Right lobe of liver (tissue), 6 donors: ENCODE measurements around the gene NR6A1. TPM values are rescaled to one million over a fixed set of nuclear protein-coding genes. Genes with fewer than 3 reads are reported as not detected.

Experiments
- ATAC-seq, 4 donors: fragments of 200-7000 bp; cut with Tn5 transposase; one replicate each; pipeline ENCODE4 v1.9.1; 2020; ENCODE audit warnings: mild to moderate bottlenecking in 4 of 4, moderate library complexity in 4 of 4
- DNase-seq, 3 donors: peaks; one replicate each; pipeline ENCODE4 v3.0.0-alpha.2; 2020
- H3K27ac ChIP-seq, 3 donors: fragments of 200-600 bp; one replicate each; pipeline ENCODE4 v1.8.0; 2022
- H3K27me3 ChIP-seq, 2 donors: fragments of 200-600 bp; one replicate each; pipeline ENCODE4 v1.8.0; 2022
- H3K36me3 ChIP-seq, 4 donors: fragments of 200-600 bp; sonication (generic) in 1 of 4; one replicate each; pipeline versions ENCODE4 v1.5.1 to v1.8.0; 2017 to 2022; ENCODE audit warnings: control low read depth in 1 of 4
- H3K4me1 ChIP-seq, 4 donors: fragments of 200-600 bp; sonication (generic) in 1 of 4; one replicate each; pipeline versions ENCODE4 v1.5.1 to v1.8.0; 2017 to 2022; ENCODE audit warnings: control low read depth in 1 of 4
- H3K4me3 ChIP-seq, 3 donors: fragments of 200-600 bp; one replicate each; pipeline ENCODE4 v1.8.0; 2022
- H3K9me3 ChIP-seq, 4 donors: fragments of 200-600 bp; sonication (generic) in 1 of 4; one replicate each; pipeline versions ENCODE4 v1.5.1 to v1.8.0; 2017 to 2022; ENCODE audit warnings: control low read depth in 1 of 4
- POLR2A ChIP-seq: fragments of 450-650 bp; IDR thresholded peaks from one replicate; pipeline ENCODE4 v1.6.1; 2017; ENCODE audit warnings: antibody characterized with exemption, mild to moderate bottlenecking
- WGBS: methylation state at CpG from one replicate; pipeline ENCODE4 v1.1.6; 2018; ENCODE audit warnings: low coverage, low lambda C conversion rate; ENCODE audit not compliant: insufficient coverage; ENCODE audit errors: missing lambda C conversion rate; 5-methylcytosine and 5-hydroxymethylcytosine counted together
- intact Hi-C, 2 donors: fragments of 100-400 bp; cut with DNase I; formaldehyde crosslinking; loops; one replicate each; pipeline versions ENCODE4 v1.11.2 to v1.14.1; 2022
- total RNA-seq, 6 experiments: library from RNA; depleted of rRNA in 2 of 6; stranded (reverse); fragments of >200 nt in 2 of 6; fragmentation: NEBNext Ultra II Directional in 3 of 6; extraction: Animal tissue kit (Norgen Biotek cat#: 25700) in 3 of 6; gene quantifications; one replicate each; pipeline versions ENCODE4 v1.1.0 to v1.2.4, GENCODE V29; 2016 to 2023
- TF ChIP-seq, protein P1 (sequence below), 4 donors: fragments of 200-600 bp in 3 of 4; fragments of 450-650 bp in 1 of 4; IDR thresholded peaks; one replicate each; pipeline versions ENCODE4 v1.5.1 to v1.8.0; 2016 to 2022; ENCODE audit warnings: antibody characterized with exemption in 4 of 4, mild to moderate bottlenecking in 2 of 4
- donor health status: DM: no; HTN: yes; CAD: no.
- donor health status: DM: no; HTN: no; CAD: no.
- donor health status: DM: no; HTN: no; CAD: no.
- donor health status: DM: no; HTN: yes; CAD: no.
- donor health status: DM: no; HTN: yes; CAD: no.

Gene NR6A1
- total RNA-seq, 6 experiments from 2014 or later = 1.3 to 3.6 (median 1.9) TPM

DNA sequence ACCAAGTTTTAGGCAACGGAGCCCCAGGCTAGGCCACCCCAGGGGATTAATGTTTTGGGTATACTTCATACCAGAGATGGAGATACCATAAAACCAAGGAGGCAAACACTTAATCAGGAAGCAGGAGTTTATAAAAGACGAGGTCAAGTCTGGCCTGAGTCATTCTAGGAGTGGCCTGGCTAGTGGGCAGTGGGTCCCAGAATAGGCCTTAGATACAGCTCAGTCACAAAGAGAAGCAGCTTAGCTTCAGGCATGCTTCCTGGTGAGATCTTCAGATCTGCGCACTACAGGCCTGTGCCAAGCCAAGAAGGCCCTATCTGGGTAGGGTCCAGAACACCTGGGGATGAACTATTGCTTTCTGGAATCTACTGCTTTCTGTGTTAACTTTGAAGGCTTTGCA is 243.3 kb downstream of the NR6A1 start:
- H3K9me3 ChIP-seq = no peaks in the 10 kb centered on the region
- H3K4me3 ChIP-seq = no peak overlapping the region
- DNase-seq (no peak), ATAC-seq (no peak)
- no peaks in the 10 kb centered on the region for H3K27me3 ChIP-seq
- 90% methylated on average over 3 of the region's 3 CpGs for WGBS
- H3K27ac ChIP-seq = no peak overlapping the region
- intact Hi-C loops = no loop called here
- TF ChIP-seq, protein P1, sequence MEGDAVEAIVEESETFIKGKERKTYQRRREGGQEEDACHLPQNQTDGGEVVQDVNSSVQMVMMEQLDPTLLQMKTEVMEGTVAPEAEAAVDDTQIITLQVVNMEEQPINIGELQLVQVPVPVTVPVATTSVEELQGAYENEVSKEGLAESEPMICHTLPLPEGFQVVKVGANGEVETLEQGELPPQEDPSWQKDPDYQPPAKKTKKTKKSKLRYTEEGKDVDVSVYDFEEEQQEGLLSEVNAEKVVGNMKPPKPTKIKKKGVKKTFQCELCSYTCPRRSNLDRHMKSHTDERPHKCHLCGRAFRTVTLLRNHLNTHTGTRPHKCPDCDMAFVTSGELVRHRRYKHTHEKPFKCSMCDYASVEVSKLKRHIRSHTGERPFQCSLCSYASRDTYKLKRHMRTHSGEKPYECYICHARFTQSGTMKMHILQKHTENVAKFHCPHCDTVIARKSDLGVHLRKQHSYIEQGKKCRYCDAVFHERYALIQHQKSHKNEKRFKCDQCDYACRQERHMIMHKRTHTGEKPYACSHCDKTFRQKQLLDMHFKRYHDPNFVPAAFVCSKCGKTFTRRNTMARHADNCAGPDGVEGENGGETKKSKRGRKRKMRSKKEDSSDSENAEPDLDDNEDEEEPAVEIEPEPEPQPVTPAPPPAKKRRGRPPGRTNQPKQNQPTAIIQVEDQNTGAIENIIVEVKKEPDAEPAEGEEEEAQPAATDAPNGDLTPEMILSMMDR (IDR thresholded peaks at IDR 0.05) = no peak
- no peak for TF ChIP-seq POLR2A
- no peaks in the 10 kb centered on the region for H3K4me1 ChIP-seq
- H3K36me3 ChIP-seq = peaks cover 0 to 13% (median under 1%) of the 10 kb centered on the region in 4 donors

DNA sequence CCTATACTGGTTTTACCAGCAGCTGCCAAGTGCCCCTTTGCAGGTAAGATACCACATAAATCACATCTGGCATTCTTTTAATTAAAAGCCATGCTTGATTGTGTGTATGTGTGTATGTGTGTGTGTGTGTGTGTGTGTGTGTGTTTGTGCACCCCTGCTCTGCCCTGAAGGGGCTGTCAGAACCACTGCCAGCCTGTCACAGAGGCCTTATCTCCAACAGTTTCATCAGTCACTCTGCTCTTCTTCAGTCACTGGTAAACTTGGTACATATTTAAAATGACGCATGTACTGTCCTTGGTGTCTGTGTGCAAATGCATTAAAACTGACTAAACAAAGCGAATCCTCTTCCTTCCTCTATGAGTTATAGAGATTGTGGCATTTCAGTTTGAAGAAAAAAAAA is 244.9 kb downstream of the NR6A1 start:
- no peak overlapping the region for H3K27ac ChIP-seq
- no peaks in the 10 kb centered on the region for H3K9me3 ChIP-seq
- 96% methylated on average over 2 of the region's 2 CpGs for WGBS
- no peaks in the 10 kb centered on the region for H3K4me1 ChIP-seq
- H3K36me3 ChIP-seq = peaks cover 0 to 13% (median under 1%) of the 10 kb centered on the region in 4 donors
- intact Hi-C loops = no loop called here
- DNase-seq (no peak), ATAC-seq (no peak)
- H3K27me3 ChIP-seq = no peaks in the 10 kb centered on the region
- TF ChIP-seq POLR2A = no peak
- TF ChIP-seq, protein P1 (IDR thresholded peaks at IDR 0.05) = no peak
- H3K4me3 ChIP-seq = no peak overlapping the region

DNA sequence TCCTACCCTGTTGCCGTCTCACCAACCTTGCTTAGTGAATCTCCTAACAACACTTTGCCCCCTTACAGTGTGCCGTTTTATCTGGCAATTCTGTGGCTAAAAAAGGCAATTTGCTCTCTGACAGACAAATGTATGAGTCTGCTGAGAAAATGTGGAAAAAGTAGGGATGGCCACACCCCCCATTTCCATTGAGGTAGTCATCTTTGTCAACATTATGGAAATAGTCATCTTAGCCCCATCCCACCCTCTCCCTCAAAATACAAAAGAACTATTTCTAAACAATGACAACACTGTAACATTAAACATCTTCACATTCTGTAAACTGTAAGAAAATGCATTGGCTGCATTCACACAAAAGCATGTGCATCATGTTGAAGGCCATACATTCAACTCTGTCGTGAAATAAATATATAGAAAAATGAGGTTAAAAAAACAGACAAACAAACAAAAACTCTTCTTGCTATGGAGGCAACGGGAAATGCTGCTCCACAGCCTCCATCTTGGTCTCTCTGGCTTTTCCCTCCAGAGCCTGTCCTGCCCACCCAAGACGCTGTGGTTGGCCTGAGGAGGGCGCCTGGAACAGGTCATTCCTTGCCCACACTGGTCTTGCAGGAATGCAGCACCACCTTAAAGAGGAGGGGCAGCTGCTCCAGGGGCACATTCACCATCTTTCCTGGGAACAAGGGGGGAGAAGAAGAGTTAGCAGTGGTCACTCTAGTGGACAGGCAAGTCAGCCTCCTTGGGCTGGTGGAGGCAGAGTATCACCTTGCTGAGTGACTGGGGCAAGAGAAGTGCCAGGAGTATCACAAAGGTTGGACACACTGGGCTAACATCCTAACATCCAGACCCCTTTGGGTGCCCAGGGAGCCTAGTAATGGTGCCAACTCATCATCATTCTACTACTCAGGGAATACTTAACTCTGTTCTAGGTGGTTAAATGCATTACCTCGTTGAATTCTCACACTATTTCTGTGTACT is 248.7 kb downstream of the NR6A1 start:
- intact Hi-C loops = no loop called here
- ATAC-seq = no peak
- WGBS = 92% methylated on average over 7 of the region's 7 CpGs
- Histone ChIP-seq H3K36me3 (peaks cover 0 to 13% (median under 1%) of the 10 kb centered on the region in 4 donors), H3K27me3 (no peaks in the 10 kb centered on the region), H3K9me3 (no peaks in the 10 kb centered on the region), H3K27ac (no peak overlapping the region), H3K4me3 (no peak overlapping the region), H3K4me1 (no peaks in the 10 kb centered on the region)
- no peak for DNase-seq
- no peak for TF ChIP-seq POLR2A
- TF ChIP-seq, protein P1 (IDR thresholded peaks at IDR 0.05) = no peak

DNA sequence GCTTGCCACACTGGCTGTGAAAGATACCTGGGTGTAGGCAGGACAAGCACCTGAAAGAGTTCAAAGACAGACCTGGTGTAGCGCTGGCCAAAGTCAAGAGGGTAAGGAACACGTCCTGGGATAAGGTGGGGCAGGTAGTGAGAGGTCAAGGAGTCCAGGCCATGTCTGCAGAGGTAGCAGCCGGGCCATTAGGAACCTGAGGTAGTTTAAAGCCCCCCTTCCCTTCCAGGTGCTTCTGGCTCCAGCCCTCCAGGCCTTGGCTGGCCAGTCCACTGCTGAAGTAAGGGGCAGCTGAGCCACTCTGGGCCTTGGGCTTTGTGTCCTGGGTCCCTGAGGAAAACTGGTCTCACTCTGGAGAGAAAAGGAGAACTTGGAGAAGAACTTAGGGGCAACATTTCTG is 250.0 kb downstream of the NR6A1 start:
- Histone ChIP-seq H3K27me3 (no peaks in the 10 kb centered on the region), H3K4me1 (no peaks in the 10 kb centered on the region), H3K4me3 (no peak overlapping the region), H3K9me3 (no peaks in the 10 kb centered on the region), H3K36me3 (peaks cover 0 to 7% (median under 1%) of the 10 kb centered on the region in 4 donors), H3K27ac (no peak overlapping the region)
- DNase-seq (no peak), ATAC-seq (peak in 1 of 4 donors; percentile 33)
- intact Hi-C loops = no loop called here
- 92% methylated on average over 3 of the region's 3 CpGs for WGBS
- TF ChIP-seq POLR2A = no peak
- TF ChIP-seq, protein P1 (IDR thresholded peaks at IDR 0.05) = no peak
